Testis (tissue), 2 donors: Measurements from ENCODE around the gene CD163L1.
"Not testable (repeated sequence)": the region's sequence is repeated elsewhere in the genome, so short reads cannot be mapped to it uniquely, and the experiment has no call there.

Experiments
- CTCF ChIP-seq, 3 experiments: fragments of 450-650 bp in 2 of 3; fragments of 200-600 bp in 1 of 3; sonication (generic) in 1 of 3; IDR thresholded peaks; one replicate each; pipeline ENCODE4 v1.5.1; 2016 to 2019; ENCODE audit warnings: antibody characterized with exemption in 3 of 3, mild to moderate bottlenecking in 2 of 3, moderate library complexity in 1 of 3
- POLR2A ChIP-seq: fragments of 450-650 bp; IDR thresholded peaks from one replicate; pipeline ENCODE4 v1.6.1; 2017; ENCODE audit warnings: antibody characterized with exemption, mild to moderate bottlenecking, moderate library complexity

GRCh38 chr12:7337790-7338189 is 106.2 kb downstream of the CD163L1 start:
- not testable (repeated sequence) for TF ChIP-seq POLR2A; CTCF (IDR thresholded peaks at IDR 0.05)
